Esophagus squamous epithelium (tissue), 5 donors: ENCODE data around the gene SIGLEC10. TPM values are rescaled to one million over a fixed set of nuclear protein-coding genes. Genes with fewer than 3 reads are reported as not detected.
"Not testable (repeated sequence)": the region's sequence is repeated elsewhere in the genome, so short reads cannot be mapped to it uniquely, and the experiment has no call there.

ENCODE experiments used
- DNase-seq: peaks from one replicate; lab custom pipeline; 2025; lab: John Stamatoyannopoulos, UW
- H3K27ac ChIP-seq, 4 donors: fragments of 200-600 bp; sonication (generic); one replicate each; pipeline ENCODE4 v1.5.1; 2016 to 2019; ENCODE audit warnings: mild to moderate bottlenecking in 1 of 4
- H3K27me3 ChIP-seq, 4 donors: fragments of 200-600 bp; sonication (generic); 1 replicate in 3 of 4; 2 replicates in 1 of 4; pipeline versions ENCODE4 v1.5.1 to v1.6.0; 2017 to 2021; ENCODE audit warnings: antibody characterized with exemption in 1 of 4
- H3K36me3 ChIP-seq, 3 donors: fragments of 200-600 bp; sonication (generic); one replicate each; pipeline ENCODE4 v1.5.1; 2016 to 2019
- H3K4me1 ChIP-seq, 3 donors: fragments of 200-600 bp; sonication (generic); one replicate each; pipeline ENCODE4 v1.5.1; 2017 to 2019
- H3K4me3 ChIP-seq, 4 donors: fragments of 200-600 bp; sonication (generic); 1 replicate in 3 of 4; 2 replicates in 1 of 4; pipeline ENCODE4 v1.5.1; 2016 to 2019; ENCODE audit warnings: mild to moderate bottlenecking in 2 of 4, moderate library complexity in 1 of 4
- H3K9me3 ChIP-seq, 3 donors: fragments of 200-600 bp; sonication (generic); one replicate each; pipeline ENCODE4 v1.5.1; 2016 to 2019
- POLR2A ChIP-seq, 4 donors: fragments of 450-650 bp; IDR thresholded peaks; one replicate each; pipeline ENCODE4 v1.6.1; 2017; ENCODE audit warnings: antibody characterized with exemption in 4 of 4, mild to moderate bottlenecking in 4 of 4, moderate library complexity in 3 of 4
- WGBS, 2 donors: methylation state at CpG; one replicate each; pipeline ENCODE4 v1.1.5; 2018; 5-methylcytosine and 5-hydroxymethylcytosine counted together
- intact Hi-C: fragments of 100-400 bp; cut with DNase I; formaldehyde crosslinking; loops from one replicate; pipeline ENCODE4 v1.15.0; 2022
- total RNA-seq, 4 donors: library from RNA; depleted of rRNA; stranded (reverse); fragments of >200 nt; gene quantifications; one replicate each; pipeline ENCODE4 v1.1.0, GENCODE V29; 2016
- TF ChIP-seq, protein P1 (sequence below), 6 experiments: fragments of 450-650 bp in 4 of 6; fragments of 200-600 bp in 2 of 6; sonication (generic) in 2 of 6; IDR thresholded peaks; one replicate each; pipeline ENCODE4 v1.5.1; 2016 to 2019; ENCODE audit warnings: antibody characterized with exemption in 6 of 6, mild to moderate bottlenecking in 4 of 6, moderate library complexity in 4 of 6
- donor health status: DM: yes; HTN: yes; CAD: no.

Gene SIGLEC10
- total RNA-seq, 4 donors from 2014 or later, result 2.0 to 17.0 (median 2.9) TPM

- TF ChIP-seq POLR2A (IDR thresholded peaks at IDR 0.05), result no peak
- TF ChIP-seq, protein P1, sequence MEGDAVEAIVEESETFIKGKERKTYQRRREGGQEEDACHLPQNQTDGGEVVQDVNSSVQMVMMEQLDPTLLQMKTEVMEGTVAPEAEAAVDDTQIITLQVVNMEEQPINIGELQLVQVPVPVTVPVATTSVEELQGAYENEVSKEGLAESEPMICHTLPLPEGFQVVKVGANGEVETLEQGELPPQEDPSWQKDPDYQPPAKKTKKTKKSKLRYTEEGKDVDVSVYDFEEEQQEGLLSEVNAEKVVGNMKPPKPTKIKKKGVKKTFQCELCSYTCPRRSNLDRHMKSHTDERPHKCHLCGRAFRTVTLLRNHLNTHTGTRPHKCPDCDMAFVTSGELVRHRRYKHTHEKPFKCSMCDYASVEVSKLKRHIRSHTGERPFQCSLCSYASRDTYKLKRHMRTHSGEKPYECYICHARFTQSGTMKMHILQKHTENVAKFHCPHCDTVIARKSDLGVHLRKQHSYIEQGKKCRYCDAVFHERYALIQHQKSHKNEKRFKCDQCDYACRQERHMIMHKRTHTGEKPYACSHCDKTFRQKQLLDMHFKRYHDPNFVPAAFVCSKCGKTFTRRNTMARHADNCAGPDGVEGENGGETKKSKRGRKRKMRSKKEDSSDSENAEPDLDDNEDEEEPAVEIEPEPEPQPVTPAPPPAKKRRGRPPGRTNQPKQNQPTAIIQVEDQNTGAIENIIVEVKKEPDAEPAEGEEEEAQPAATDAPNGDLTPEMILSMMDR (IDR thresholded peaks at IDR 0.05), result no peak
- H3K4me1 ChIP-seq, result no peaks in the 10 kb centered on the region
- intact Hi-C loops, result no loop called here
- no peak overlapping the region for H3K4me3 ChIP-seq
- no peak for DNase-seq
- no peaks in the 10 kb centered on the region for H3K9me3 ChIP-seq
- no peaks in the 10 kb centered on the region for H3K36me3 ChIP-seq
- H3K27me3 ChIP-seq, result peaks cover 0 to 15% (median 0%) of the 10 kb centered on the region in 4 donors
- H3K27ac ChIP-seq, result no peak overlapping the region
- 71 to 77% methylated on average over 6 to 7 of the region's 7 CpGs for WGBS, 2 donors
Observed at GRCh38 chr19:51448011-51448410, 30.6 kb upstream of the SIGLEC10 start.

DNA sequence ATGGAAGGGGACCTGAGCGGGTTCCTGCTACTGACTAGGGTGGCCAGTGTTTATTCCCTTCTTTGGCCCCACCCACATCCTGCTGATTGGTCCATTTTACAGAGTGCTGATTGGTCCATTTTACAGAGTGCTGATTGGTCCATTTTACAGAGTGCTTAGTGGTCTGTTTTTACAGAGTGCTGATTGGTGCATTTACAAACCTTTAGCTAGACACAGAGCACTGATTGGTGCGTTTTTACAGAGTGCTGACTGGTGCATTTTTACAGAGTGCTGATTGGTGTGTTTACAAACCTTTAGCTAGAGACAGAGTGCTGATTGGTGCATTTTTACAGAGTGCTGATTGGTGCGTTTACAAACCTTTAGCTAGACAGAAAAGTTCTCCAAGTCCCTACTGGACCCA, 30.1 kb upstream of the SIGLEC10 start:
- intact Hi-C loops, DNase-seq, H3K36me3 ChIP-seq, H3K4me3 ChIP-seq, H3K9me3 ChIP-seq, H3K27ac ChIP-seq, H3K4me1 ChIP-seq: not testable (repeated sequence)
- H3K27me3 ChIP-seq, result peaks cover 0 to 20% (median 0%) of the 10 kb centered on the region in 4 donors
- 76 to 96% methylated on average over 3 of the region's 3 CpGs for WGBS, 2 donors

DNA sequence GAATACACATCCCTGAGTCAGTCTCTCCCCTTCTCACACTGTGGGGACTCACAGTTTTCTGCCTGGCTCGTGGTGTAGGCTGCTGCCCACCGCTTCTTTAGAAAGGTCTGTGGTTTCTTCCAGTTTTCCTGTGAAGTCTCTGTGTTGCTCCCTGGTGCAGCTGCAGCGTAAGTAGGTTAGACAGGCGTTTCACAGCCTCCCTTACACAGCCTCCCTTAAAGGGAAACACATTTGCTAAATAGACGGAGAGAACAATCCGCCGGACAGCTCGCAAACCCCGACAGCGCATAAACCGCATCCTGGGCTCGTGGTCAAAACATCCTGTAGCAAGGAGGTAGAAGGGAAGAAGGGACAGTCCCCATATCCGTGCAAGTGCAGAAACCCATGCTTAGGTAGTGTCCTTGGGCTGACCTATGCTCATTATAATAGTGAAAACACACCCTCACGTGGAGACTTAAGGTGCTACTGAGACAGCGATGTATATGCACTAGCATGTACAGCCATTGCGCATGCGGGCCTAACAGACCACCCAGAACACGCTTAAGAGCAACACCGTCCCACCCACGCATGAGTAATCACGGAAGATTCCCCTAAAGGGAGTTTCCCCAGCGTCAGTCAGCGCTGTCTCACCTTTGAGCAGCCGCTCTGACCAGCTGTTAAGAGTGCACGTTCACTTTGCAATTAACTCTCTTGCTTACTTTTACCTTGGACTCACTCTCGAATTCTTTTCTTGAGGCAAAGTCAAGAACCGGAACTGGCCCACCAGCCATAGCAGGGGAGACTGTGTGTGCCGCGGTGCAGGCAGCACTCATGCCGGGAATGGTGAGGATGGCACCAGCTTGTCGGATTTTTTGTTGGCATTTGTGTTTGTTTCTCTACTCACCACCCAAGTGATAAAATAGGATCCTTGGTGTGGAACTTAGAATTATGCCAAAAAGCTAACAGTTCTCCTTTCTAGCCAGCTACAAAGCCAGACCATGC, 24.3 kb upstream of the SIGLEC10 start:
- H3K36me3 ChIP-seq, result no peaks in the 10 kb centered on the region
- H3K4me3 ChIP-seq, result peak overlapping the region in 1 of 4 donors; percentile 28
- no peak for DNase-seq
- TF ChIP-seq, protein P1 (IDR thresholded peaks at IDR 0.05), result no peak
- TF ChIP-seq POLR2A (IDR thresholded peaks at IDR 0.05), result no peak
- H3K27me3 ChIP-seq, result peaks cover 0 to 63% (median 0%) of the 10 kb centered on the region in 4 donors
- H3K9me3 ChIP-seq, result no peaks in the 10 kb centered on the region
- H3K4me1 ChIP-seq, result peaks cover 0 to 12% (median 2%) of the 10 kb centered on the region in 3 donors
- WGBS, 2 donors, result 29 to 53% methylated on average over 24 to 31 of the region's 31 CpGs
- intact Hi-C loops, result no loop called here
- H3K27ac ChIP-seq, result peak overlapping the region in 1 of 4 donors; percentile 9

- intact Hi-C loops, result no loop called here
- WGBS, 2 donors, result 32 to 38% methylated on average over 10 of the region's 11 CpGs
- Histone ChIP-seq H3K9me3 (no peaks in the 10 kb centered on the region), H3K4me3 (peak overlapping the region in 1 of 4 donors; percentile 28), H3K36me3 (no peaks in the 10 kb centered on the region), H3K4me1 (peaks cover 0 to 12% (median 2%) of the 10 kb centered on the region in 3 donors), H3K27ac (peak overlapping the region in 1 of 4 donors; percentile 9), H3K27me3 (peaks cover 0 to 71% (median 0%) of the 10 kb centered on the region in 4 donors)
- no peak for TF ChIP-seq POLR2A (IDR thresholded peaks at IDR 0.05)
- no peak for DNase-seq
Observed at GRCh38 chr19:51440846-51441409, 23.5 kb upstream of the SIGLEC10 start.

- H3K9me3 ChIP-seq, result no peaks in the 10 kb centered on the region
- 65 to 71% methylated on average over 2 of the region's 2 CpGs for WGBS, 2 donors
- DNase-seq, result no peak
- intact Hi-C loops, result no loop called here
- peaks cover 0 to 78% (median 0%) of the 10 kb centered on the region in 4 donors for H3K27me3 ChIP-seq
- H3K36me3 ChIP-seq, result no peaks in the 10 kb centered on the region
- TF ChIP-seq, protein P1 (IDR thresholded peaks at IDR 0.05), result no peak
- TF ChIP-seq POLR2A (IDR thresholded peaks at IDR 0.05), result no peak
- peaks cover 0 to 12% (median 2%) of the 10 kb centered on the region in 3 donors for H3K4me1 ChIP-seq
- H3K27ac ChIP-seq, result no peak overlapping the region
- H3K4me3 ChIP-seq, result no peak overlapping the region
Observed at GRCh38 chr19:51440052-51440451, 22.6 kb upstream of the SIGLEC10 start.
